Keratinocyte (primary cell): Measurements from ENCODE around the gene HCRTR1. TPM values are rescaled to one million over a fixed set of nuclear protein-coding genes. Genes with fewer than 3 reads are reported as not detected.

Experiments used
- DNase-seq: peaks from one replicate; pipeline ENCODE4 v3.0.0-alpha.2; 2011; ENCODE audit warnings: low read depth, missing footprints, low spot score
- FAIRE-seq: peaks from 2 replicates; lab custom pipeline; 2011; peaks lifted over from hg19 to GRCh38; lab: Jason Lieb, UNC
- H2AFZ ChIP-seq: 2 replicates; pipeline ENCODE4 v1.6.0; 2012; ENCODE audit warnings: low read length, control low read depth, inconsistent platforms; ENCODE audit not compliant: control insufficient read depth
- H3K27ac ChIP-seq: 2 replicates; pipeline ENCODE4 v1.5.1; 2011; ENCODE audit warnings: low read length; ENCODE audit not compliant: control insufficient read depth, insufficient read depth
- H3K27me3 ChIP-seq: 3 replicates; pipeline ENCODE4 v1.6.0; 2011; ENCODE audit warnings: low read length; ENCODE audit not compliant: control insufficient read depth, insufficient read depth; ENCODE audit errors: extremely low read depth
- H3K36me3 ChIP-seq, 2 experiments: 2 replicates in 1 of 2; 3 replicates in 1 of 2; pipeline ENCODE4 v1.5.1; 2011; ENCODE audit warnings: low read length in 2 of 2, mild to moderate bottlenecking in 1 of 2; ENCODE audit not compliant: control insufficient read depth in 2 of 2, insufficient read depth in 2 of 2; ENCODE audit errors: extremely low read depth in 1 of 2
- H3K4me1 ChIP-seq: 3 replicates; pipeline ENCODE4 v1.5.1; 2011; ENCODE audit warnings: low read length; ENCODE audit not compliant: control insufficient read depth, insufficient read depth; ENCODE audit errors: extremely low read depth
- H3K4me2 ChIP-seq: 3 replicates; pipeline ENCODE4 v1.6.0; 2011; ENCODE audit warnings: low read depth, low read length; ENCODE audit not compliant: control insufficient read depth, insufficient read depth; ENCODE audit errors: extremely low read depth
- H3K4me3 ChIP-seq, 3 experiments: fragments of 200-600 bp in 1 of 3; sonication (generic) in 1 of 3; 2 replicates in 2 of 3; 3 replicates in 1 of 3; pipeline ENCODE4 v1.5.1; 2011 to 2016; ENCODE audit warnings: low read length in 3 of 3, mild to moderate bottlenecking in 3 of 3, control low read depth in 2 of 3, inconsistent platforms in 1 of 3, low read depth in 1 of 3, mixed read lengths in 1 of 3, mixed run types in 1 of 3, moderate library complexity in 1 of 3; ENCODE audit not compliant: control insufficient read depth in 2 of 3, insufficient read depth in 2 of 3; ENCODE audit errors: extremely low read depth in 1 of 3
- H3K79me2 ChIP-seq: 2 replicates; pipeline ENCODE4 v1.6.0; 2012; ENCODE audit warnings: low read length; ENCODE audit not compliant: control insufficient read depth, insufficient read depth
- H3K9ac ChIP-seq: 3 replicates; pipeline ENCODE4 v1.6.0; 2011; ENCODE audit warnings: low read length; ENCODE audit not compliant: control insufficient read depth, insufficient read depth; ENCODE audit errors: extremely low read depth
- H3K9me1 ChIP-seq: 3 replicates; pipeline ENCODE4 v1.6.0; 2011; ENCODE audit warnings: low read length; ENCODE audit not compliant: control insufficient read depth, insufficient read depth; ENCODE audit errors: extremely low read depth
- H3K9me3 ChIP-seq: 2 replicates; pipeline ENCODE4 v1.5.1; 2012; ENCODE audit warnings: low read depth, low read length; ENCODE audit not compliant: control insufficient read depth
- H4K20me1 ChIP-seq: 3 replicates; pipeline ENCODE4 v1.6.0; 2011; ENCODE audit warnings: low read length; ENCODE audit not compliant: control insufficient read depth, insufficient read depth; ENCODE audit errors: extremely low read depth
- CTCF ChIP-seq, 3 experiments: IDR thresholded peaks in 1 of 3; conservative IDR thresholded peaks in 1 of 3; optimal IDR thresholded peaks in 1 of 3; 2 replicates in 2 of 3; 3 replicates in 1 of 3; pipeline versions ENCODE3 to v1.5.1; 2011; ENCODE audit warnings: low read length in 3 of 3, mild to moderate bottlenecking in 3 of 3, moderate library complexity in 2 of 3, control low read depth in 1 of 3, inconsistent platforms in 1 of 3; ENCODE audit not compliant: insufficient read depth in 2 of 3; ENCODE audit errors: extremely low read depth in 1 of 3
- EZH2 ChIP-seq: IDR thresholded peaks from one replicate; pipeline ENCODE4 v1.6.1; 2012; ENCODE audit warnings: inconsistent platforms, mild to moderate bottlenecking, low read length, moderate library complexity
- dilution Hi-C: fragments of 300-500 bp; cut with MboI; formaldehyde crosslinking; loops from one replicate; pipeline ENCODE4 v1.7.0; 2020; ENCODE audit warnings: low sequenced_read_pairs; ENCODE audit not compliant: extremely low pct_ligation_motif_present
- polyA plus RNA-seq, 5 experiments: library from polyadenylated mRNA; depleted of rRNA in 3 of 5; stranded (reverse) in 3 of 5; stranded (forward) in 1 of 5; unstranded in 1 of 5; fragments of >200 nt; gene quantifications; 1 replicate in 1 of 5; 2 replicates in 3 of 5; 3 replicates in 1 of 5; pipeline versions ENCODE4 v1.2.1 to v1.2.3, GENCODE V29; 2011 to 2012; ENCODE audit warnings: missing spikeins in 2 of 5, low read depth in 1 of 5, low replicate concordance in 1 of 5

HCRTR1 gene
- polyA plus RNA-seq, 1 donor (not counting 4 experiments of a cell fraction or from before 2014, with no cell fraction given), result not detected

GRCh38 chr1:31607360-31607759, 10.1 kb upstream of the HCRTR1 start:
- Histone ChIP-seq H3K4me2 (no peak overlapping the region), H3K27me3 (no peaks in the 10 kb centered on the region), H2AFZ (no peak overlapping the region), H3K27ac (no peak overlapping the region), H3K79me2 (no peaks in the 10 kb centered on the region), H4K20me1 (no peaks in the 10 kb centered on the region), H3K4me1 (peaks cover 6% of the 10 kb centered on the region), H3K36me3 (no peaks in the 10 kb centered on the region), H3K4me3 (no peak overlapping the region), H3K9me3 (no peaks in the 10 kb centered on the region), H3K9me1 (no peaks in the 10 kb centered on the region), H3K9ac (no peak overlapping the region)
- dilution Hi-C loops, result no loop called here
- FAIRE-seq, result no peak
- DNase-seq, result no peak
- TF ChIP-seq EZH2 (no peak), CTCF (optimal IDR thresholded peaks at IDR 0.05 in 1 of 3, IDR thresholded peaks at IDR 0.05 in 1 of 3, conservative IDR thresholded peaks at IDR 0.05 in 1 of 3; ENCODE audit: extremely low read depth in 1 of 3, insufficient read depth in 2 of 3, low read length in 3 of 3) (no peak)

- no peaks in the 10 kb centered on the region for H3K36me3 ChIP-seq
- no peak for FAIRE-seq
- H3K9me3 ChIP-seq, result no peaks in the 10 kb centered on the region
- no peak overlapping the region for H3K4me2 ChIP-seq
- no peaks in the 10 kb centered on the region for H3K79me2 ChIP-seq
- no peak overlapping the region for H2AFZ ChIP-seq
- TF ChIP-seq CTCF (optimal IDR thresholded peaks at IDR 0.05 in 1 of 3, IDR thresholded peaks at IDR 0.05 in 1 of 3, conservative IDR thresholded peaks at IDR 0.05 in 1 of 3; ENCODE audit: extremely low read depth in 1 of 3, insufficient read depth in 2 of 3, low read length in 3 of 3) (no peak), EZH2 (no peak)
- peaks cover 6% of the 10 kb centered on the region for H3K4me1 ChIP-seq
- DNase-seq, result no peak
- H3K27me3 ChIP-seq, result no peaks in the 10 kb centered on the region
- H3K9ac ChIP-seq, result no peak overlapping the region
- no peaks in the 10 kb centered on the region for H4K20me1 ChIP-seq
- dilution Hi-C loops, result no loop called here
- no peaks in the 10 kb centered on the region for H3K9me1 ChIP-seq
- no peak overlapping the region for H3K4me3 ChIP-seq
- H3K27ac ChIP-seq, result no peak overlapping the region
Observed at GRCh38 chr1:31609514-31610118, 7.9 kb upstream of the HCRTR1 start.
